Neutrophil (primary cell): ENCODE data around the gene RHOA.
A peak's percentile ranks its signal among the peaks of the same experiment; 100 is the strongest.

ENCODE experiments used
- H3K27ac ChIP-seq: fragments of 200-600 bp; sonication (generic); 2 replicates; pipeline ENCODE4 v1.5.1; 2016; ENCODE audit warnings: mild to moderate bottlenecking, moderate library complexity
- H3K27me3 ChIP-seq: fragments of 200-600 bp; sonication (generic); 2 replicates; pipeline ENCODE4 v1.6.0; 2016; ENCODE audit warnings: mild to moderate bottlenecking
- H3K36me3 ChIP-seq: fragments of 200-600 bp; sonication (generic); 2 replicates; pipeline ENCODE4 v1.5.1; 2017
- H3K4me1 ChIP-seq, 2 experiments: fragments of 200-600 bp in 1 of 2; sonication (generic) in 1 of 2; 1 replicate in 1 of 2; 2 replicates in 1 of 2; pipeline versions ENCODE4 v1.5.1 to v1.6.1; 2013 to 2016; ENCODE audit warnings: low read depth in 1 of 2, low read length in 1 of 2, mild to moderate bottlenecking in 1 of 2, moderate library complexity in 1 of 2; ENCODE audit not compliant: control insufficient read depth in 1 of 2, insufficient read depth in 1 of 2
- H3K4me3 ChIP-seq, 2 experiments: fragments of 200-600 bp in 1 of 2; sonication (generic) in 1 of 2; 1 replicate in 1 of 2; 2 replicates in 1 of 2; pipeline ENCODE4 v1.5.1; 2013 to 2016; ENCODE audit warnings: low read depth in 1 of 2, low read length in 1 of 2, mild to moderate bottlenecking in 1 of 2, moderate library complexity in 1 of 2
- H3K9me3 ChIP-seq: fragments of 200-600 bp; sonication (generic); 2 replicates; pipeline ENCODE4 v1.5.1; 2016
- CTCF ChIP-seq: fragments of 200-600 bp; sonication (generic); IDR thresholded peaks from 2 replicates; pipeline ENCODE4 v1.5.1; 2016; ENCODE audit warnings: antibody characterized with exemption

RHOA gene

DNA sequence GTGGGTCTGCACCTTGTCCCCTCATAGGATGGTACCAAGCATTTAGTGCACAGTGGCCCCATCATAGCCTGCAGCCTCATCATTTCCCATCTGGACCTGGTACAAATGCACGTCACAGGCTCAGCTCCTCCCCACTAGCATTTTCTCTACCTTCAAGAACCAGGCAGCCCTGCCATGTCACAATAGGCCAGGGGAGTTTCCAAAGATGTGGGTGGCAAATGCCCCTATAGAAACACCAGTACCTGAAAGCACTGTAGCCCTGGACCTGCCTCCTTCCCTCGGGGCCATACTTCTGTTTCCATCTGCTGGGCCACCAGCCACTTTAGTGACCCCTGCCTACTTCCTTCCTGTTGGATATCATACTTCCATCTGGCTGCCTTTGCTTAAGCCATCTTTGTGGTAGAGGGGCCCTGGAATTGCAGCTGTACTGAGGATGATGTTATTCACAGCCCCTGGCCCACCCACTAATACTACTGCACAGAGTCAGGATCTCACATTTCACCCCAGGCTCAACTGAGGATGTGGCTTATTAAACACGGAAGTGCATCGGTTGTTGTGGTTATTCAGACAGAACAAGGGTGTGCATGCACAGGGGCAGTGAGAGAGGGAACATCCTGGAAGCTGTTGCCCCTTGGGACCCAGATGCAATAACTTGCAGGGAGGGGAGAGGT is 4.3 kb upstream of the RHOA start:
- TF ChIP-seq CTCF = no peak
- no peaks in the 10 kb centered on the region for H3K27me3 ChIP-seq
- no peaks in the 10 kb centered on the region for H3K9me3 ChIP-seq
- peaks cover 7% of the 10 kb centered on the region for H3K36me3 ChIP-seq
- H3K4me1 ChIP-seq = peaks cover 54 to 55% of the 10 kb centered on the region in 2 experiments
- H3K27ac ChIP-seq = peak overlapping the region; percentile 99
- H3K4me3 ChIP-seq = peak overlapping the region; percentile 27 to 47

- TF ChIP-seq CTCF = no peak
- peak overlapping the region; percentile 99 for H3K27ac ChIP-seq
- peaks cover 67 to 69% of the 10 kb centered on the region in 2 experiments for H3K4me1 ChIP-seq
- H3K4me3 ChIP-seq = peak overlapping the region in 1 of 2 experiments; percentile 47
- no peaks in the 10 kb centered on the region for H3K9me3 ChIP-seq
- no peaks in the 10 kb centered on the region for H3K27me3 ChIP-seq
- H3K36me3 ChIP-seq = peaks cover 7% of the 10 kb centered on the region
Measured at GRCh38 chr3:49414753-49415152, 3.0 kb upstream of the RHOA start.

GRCh38 chr3:49413338-49413734 is 1.6 kb upstream of the RHOA start:
- Histone ChIP-seq H3K27me3 (no peaks in the 10 kb centered on the region), H3K4me1 (peaks cover 81% of the 10 kb centered on the region in 2 experiments), H3K36me3 (no peaks in the 10 kb centered on the region), H3K4me3 (peak overlapping the region; percentile 86 to 88), H3K27ac (peak overlapping the region; percentile 99), H3K9me3 (no peaks in the 10 kb centered on the region)
- no peak for TF ChIP-seq CTCF

GRCh38 chr3:49412632-49413337 is 1.0 kb upstream of the RHOA start:
- Histone ChIP-seq H3K4me1 (peaks cover 85% of the 10 kb centered on the region in 2 experiments), H3K27ac (peak overlapping the region; percentile 99), H3K36me3 (no peaks in the 10 kb centered on the region), H3K27me3 (no peaks in the 10 kb centered on the region), H3K4me3 (peak overlapping the region; percentile 86 to 88), H3K9me3 (no peaks in the 10 kb centered on the region)
- TF ChIP-seq CTCF = no peak

DNA sequence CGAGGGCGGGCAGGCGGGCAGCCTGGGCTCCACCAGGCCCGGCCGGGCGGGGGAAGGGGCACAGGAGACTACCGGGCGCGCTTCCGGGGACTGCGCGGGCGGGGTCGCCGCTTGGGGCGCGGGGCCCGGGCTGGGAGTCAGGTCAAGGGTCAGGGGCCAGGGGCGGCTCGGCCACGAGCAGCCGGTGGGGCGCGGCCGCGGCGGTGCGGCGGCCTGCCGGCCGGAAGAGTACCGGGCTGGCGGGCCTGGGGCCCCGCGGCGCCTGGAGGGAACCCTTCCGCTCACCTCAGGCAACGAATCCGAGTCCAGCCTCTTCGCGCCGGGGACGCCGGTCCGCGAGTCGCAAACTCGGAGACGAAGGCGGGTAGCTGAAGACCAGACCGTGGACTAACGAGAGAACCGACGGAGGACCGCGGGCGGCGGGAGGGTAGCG is 225 bp downstream of the RHOA start:
- H3K36me3 ChIP-seq = no peaks in the 10 kb centered on the region
- no peaks in the 10 kb centered on the region for H3K27me3 ChIP-seq
- peak overlapping the region; percentile 99 for H3K27ac ChIP-seq
- no peak for TF ChIP-seq CTCF
- H3K4me3 ChIP-seq = peak overlapping the region; percentile 86 to 88
- H3K9me3 ChIP-seq = no peaks in the 10 kb centered on the region
- peaks cover 85% of the 10 kb centered on the region in 2 experiments for H3K4me1 ChIP-seq
